Measurements from ENCODE around the gene ENAH.
"Not testable (repeated sequence)": the region's sequence is repeated elsewhere in the genome, so short reads cannot be mapped to it uniquely, and the experiment has no call there.

Gene ENAH

DNA sequence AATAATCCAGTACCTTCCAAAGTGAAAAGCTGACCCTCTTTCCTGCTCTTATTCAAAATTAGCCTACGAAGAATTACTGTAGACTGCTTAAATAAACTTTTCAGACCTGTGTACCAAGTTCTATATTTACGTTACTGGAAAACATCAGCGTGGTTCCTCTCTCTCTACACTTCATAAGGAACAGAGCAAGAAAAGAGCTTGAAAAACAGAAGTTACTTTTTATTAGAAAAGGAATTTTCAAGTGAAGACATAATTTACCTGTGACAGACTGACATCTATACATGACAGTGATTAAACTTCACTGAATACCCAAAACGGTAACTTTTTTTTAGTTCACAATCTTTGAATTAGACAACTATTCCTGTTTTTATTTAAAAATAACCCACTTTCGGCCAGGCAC, 2.7 kb downstream of the ENAH start:
- no peak for DNase-seq

DNA sequence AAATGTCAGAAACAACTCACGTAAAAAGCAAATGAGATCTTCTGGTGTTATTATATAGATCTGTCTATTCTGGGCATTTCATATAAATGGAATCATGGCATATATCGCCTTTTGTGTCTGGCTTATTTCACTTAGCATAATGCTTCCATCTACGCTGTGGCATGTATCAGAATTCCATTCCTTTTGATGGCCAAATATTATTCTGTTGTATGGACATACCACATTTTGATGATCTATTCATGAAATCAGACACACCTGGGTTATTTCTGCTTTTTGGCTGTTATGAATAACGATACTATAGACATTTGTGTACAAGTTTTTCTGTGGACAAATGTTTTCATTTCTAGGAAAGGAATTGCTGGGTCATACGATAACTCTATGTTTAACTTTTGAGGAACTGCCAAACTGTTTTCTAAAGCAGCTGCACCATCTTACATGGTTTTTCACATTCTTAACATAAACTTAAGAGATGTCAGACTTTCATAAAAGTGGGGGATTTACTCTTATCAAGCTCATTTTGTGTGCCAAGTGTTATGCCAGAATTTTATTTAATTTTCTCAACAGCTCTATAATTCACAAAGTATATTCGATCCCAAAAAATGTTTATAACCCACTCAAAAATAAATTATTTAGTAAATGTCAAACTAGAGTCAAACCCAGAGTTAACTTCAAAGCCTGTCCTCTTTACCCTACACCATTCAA, 7.6 kb downstream of the ENAH start:
- no peak for DNase-seq

- DNase-seq, result no peak
Measured at GRCh38 chr1:225644666-225645065, 8.3 kb downstream of the ENAH start.

GRCh38 chr1:225642177-225642576, 10.7 kb downstream of the ENAH start:
- DNase-seq, result no peak

DNA sequence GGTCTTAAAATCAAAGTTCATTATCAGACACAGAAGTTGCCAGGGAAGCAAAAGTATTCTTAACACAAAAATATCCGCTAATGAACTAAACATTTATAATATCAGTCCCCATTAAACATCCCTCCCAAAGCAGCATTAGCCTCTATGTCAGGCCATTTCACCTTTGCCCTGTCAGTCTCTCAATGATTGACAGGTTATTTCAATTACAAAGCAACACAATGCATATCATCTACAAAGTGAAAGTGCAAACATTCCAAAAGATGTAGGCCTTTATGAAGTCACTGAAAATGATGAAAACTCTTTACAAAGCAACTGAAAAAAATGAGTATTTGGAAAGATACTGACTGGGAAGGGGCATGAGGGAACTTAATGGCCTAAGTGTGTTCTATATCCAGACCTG, 14.1 kb downstream of the ENAH start:
- DNase-seq, result no peak

DNA sequence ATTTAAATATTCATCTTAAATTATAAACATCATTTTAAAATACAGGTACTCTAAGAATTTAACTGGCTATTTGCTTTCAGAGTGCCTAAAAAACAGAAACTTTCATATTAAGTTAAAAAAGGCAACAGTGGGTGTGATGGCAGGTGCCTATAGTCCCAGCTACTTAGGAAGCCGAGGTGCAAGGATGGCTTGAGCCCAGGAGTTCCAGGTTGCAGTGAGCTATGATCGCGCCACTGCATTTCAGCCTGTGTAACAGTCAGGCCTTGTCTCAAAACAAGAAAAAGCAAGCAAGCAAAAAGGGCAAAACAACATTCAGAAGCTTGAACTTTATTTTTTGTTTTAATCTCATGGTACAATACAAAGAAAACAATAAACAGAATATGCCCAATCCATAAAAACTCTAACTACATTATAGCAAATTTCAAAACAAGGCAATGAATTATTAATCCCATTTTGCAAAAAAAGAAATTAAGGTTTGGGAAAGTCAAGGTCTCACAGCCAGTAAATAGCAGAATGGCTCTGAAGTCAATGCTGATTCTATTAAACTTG, 15.2 kb downstream of the ENAH start:
- DNase-seq, result no peak

- DNase-seq, result not testable (repeated sequence)
Measured at GRCh38 chr1:225636992-225637391, 15.9 kb downstream of the ENAH start.

- no peak for DNase-seq
Measured at GRCh38 chr1:225635649-225636048, 17.3 kb downstream of the ENAH start.

DNA sequence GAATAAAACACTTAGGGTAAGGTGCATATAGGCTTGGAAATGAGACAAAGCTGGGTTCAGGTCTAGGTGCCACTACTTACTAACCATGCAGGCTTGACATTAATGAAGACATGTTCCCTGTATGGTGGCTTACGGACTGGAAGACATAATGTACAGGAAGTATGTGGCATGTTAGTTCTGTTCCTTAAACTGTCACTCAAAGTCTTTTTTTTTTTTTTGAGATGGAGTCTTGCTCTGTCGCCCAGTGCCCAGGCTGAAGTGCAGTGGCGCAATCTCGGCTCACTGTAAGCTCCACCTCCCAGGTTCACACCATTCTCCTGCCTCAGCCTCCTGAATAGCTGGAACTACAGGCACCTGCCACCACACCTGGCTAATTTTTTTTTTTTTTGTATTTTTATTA, 20.1 kb downstream of the ENAH start:
- DNase-seq, result not testable (repeated sequence)

- no peak for DNase-seq
Measured at GRCh38 chr1:225631021-225631663, 21.8 kb downstream of the ENAH start.

DNA sequence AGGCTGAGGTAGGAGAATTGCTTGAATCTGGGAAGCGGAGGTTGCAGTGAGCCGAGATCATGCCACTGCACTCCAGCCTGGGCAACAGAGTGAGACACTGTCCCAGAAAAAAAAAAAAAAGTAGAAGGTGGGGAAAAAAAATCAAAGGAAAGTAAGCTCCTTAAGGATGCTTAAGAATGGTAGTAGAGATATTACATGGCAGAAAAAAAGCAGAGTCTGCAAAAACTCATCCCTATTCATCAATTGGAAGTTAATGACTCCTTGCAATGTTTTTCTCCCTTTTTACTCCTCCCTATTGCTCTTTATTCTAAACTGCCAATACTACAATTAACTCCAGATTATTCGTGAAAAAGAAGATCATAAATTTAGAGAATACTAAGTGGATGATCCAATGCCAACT, 23.4 kb downstream of the ENAH start:
- no peak for DNase-seq

GRCh38 chr1:225628794-225629193, 24.1 kb downstream of the ENAH start:
- not testable (repeated sequence) for DNase-seq

GRCh38 chr1:225627304-225627947, 25.5 kb downstream of the ENAH start:
- no peak for DNase-seq

GRCh38 chr1:225626698-225627097, 26.2 kb downstream of the ENAH start:
- no peak for DNase-seq

GRCh38 chr1:225617956-225618355, 35.0 kb downstream of the ENAH start:
- no peak for DNase-seq

DNA sequence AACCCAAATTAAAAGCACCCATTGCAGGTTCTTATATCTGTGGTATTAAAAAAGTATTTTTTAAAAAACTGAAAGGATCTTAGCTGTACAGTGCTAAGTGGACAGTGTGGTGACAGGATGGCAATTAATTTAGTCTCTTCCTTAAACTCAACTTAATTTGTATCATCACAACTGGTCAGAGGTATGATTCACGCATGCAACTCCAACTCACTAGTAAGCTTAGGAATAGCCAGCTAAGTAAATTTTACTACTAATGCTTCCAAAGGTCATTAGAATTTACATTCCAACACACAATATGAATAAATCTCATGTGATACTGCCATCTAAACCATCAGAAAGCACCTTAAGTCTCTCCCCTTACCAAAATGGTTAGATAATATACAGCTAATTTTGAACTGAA, 35.4 kb downstream of the ENAH start:
- no peak for DNase-seq

DNA sequence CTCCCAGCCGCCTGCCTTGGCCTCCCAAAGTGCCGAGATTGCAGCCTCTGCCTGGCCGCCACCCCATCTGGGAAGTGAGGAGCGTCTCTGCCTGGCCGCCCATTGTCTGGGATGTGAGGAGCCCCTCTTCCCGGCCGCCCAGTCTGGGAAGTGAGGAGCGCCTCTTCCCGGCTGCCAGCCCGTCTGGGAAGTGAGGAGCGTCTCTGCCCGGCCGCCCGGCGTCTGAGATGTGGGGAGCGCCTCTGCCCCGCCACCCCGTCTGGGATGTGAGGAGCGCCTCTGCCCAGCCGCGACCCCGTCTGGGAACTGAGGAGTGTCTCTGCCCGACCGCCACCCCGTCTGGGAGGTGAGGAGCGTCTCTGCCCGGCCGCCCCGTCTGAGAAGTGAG, 37.5 kb downstream of the ENAH start:
- not testable (repeated sequence) for DNase-seq

DNA sequence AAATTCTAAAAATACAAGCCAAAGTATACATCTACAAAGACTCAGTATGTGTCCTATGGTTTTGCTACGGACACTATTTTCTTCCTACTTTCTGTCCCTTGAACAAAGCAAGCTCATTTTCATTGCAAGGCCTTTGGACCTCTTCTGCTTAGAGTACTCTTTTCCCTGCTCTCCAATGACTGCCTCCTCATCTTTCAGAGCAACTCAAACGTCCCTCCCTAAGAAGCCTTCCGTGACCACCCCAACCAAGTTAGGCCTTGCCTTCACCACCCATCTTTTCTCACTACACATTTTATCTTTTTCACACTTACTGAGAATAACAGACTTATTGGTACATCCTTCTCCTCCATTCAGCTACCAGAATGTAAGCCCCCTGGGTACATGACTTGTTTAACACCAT, 39.9 kb downstream of the ENAH start:
- DNase-seq, result no peak

DNA sequence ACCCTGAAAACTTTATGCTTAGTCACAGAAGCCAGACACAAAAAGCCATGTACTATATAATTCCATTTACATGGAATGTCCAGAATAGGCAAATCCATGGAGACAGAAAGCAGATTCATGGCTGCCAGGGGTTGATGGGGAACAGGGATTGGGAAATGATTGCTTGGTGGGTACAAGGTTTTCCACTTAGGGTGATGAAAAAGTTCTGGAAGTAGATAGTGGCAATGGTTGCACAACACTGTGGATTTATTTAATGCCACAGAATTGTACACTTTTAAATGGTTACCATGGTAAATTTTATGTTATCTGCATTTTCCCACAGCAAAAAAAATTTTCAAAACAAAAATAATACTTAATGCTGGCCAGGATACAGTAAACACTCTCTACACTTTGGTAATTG, 40.6 kb downstream of the ENAH start:
- DNase-seq, result no peak

GRCh38 chr1:225611537-225612223, 41.2 kb downstream of the ENAH start:
- DNase-seq, result no peak

DNA sequence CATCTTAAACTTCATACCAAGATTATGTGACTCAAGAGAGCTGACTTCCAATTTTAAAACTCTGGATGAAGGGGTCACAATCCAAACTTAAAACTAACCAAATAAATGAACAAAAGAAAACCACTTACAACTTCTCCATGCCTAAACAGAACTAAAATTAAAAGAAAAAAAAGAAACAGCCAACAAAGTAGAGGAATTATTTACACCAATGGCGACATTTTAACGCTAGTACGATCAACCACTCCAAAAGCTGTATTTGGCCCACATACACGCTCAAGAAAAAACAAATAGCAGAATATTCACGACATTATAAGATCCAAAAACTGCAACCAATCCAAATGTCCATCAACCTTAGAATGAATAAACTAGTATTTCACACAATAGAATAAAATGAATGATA, 42.4 kb downstream of the ENAH start:
- no peak for DNase-seq

Measured in amygdala (tissue), 56 donors.